ENCODE data around the gene AGAP1.

DNA sequence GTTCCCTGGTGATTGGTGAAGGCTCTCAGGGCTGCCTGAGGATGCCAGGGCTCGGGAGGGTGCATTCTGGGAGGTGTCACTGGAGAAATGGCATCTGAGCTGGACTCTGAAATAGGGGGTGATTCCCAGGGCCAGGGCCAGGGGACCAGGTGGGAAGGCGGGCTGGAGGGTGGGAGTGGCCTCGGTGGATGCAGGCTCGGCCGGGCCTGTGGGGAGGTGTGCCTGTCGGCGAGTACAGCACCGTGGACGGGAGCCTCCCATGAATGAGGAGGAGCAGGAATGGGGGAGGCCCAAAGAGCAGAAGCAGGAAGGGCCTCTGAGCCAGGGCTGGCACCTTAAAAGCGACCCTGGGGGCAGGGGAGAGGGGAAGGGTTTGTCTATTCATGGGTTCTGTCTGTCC, 557.5 kb downstream of the AGAP1 start:
- no peak for TF ChIP-seq TAF1 (IDR thresholded peaks at IDR 0.05; ENCODE audit: borderline replicate concordance, low read depth, low read length)
- TF ChIP-seq POLR2AphosphoS5 (IDR thresholded peaks at IDR 0.05; ENCODE audit: low read depth, low read length), result no peak

Measured in GM12892 (cell line).